Liver (tissue), 3 donors: ENCODE data around the gene PDLIM5.

Source experiments
- ATF3 ChIP-seq: IDR thresholded peaks from 2 replicates; pipeline ENCODE4 v1.6.1; 2016; ENCODE audit warnings: antibody characterized with exemption
- CTCF ChIP-seq: fragments of 150-350 bp; IDR thresholded peaks from 2 replicates; pipeline ENCODE4 v1.5.1; 2017; ENCODE audit warnings: improper control_type of control experiment, low read depth, low read length; ENCODE audit not compliant: missing input control
- EGR1 ChIP-seq, 2 donors: IDR thresholded peaks; 2 replicates each; pipeline ENCODE4 v1.6.1; 2016 to 2018; ENCODE audit warnings: antibody characterized with exemption in 2 of 2, low read depth in 2 of 2
- FOXA2 ChIP-seq: IDR thresholded peaks from 2 replicates; pipeline ENCODE4 v1.6.1; 2016; ENCODE audit warnings: antibody characterized with exemption
- JUND ChIP-seq, 2 donors: IDR thresholded peaks; 2 replicates each; pipeline ENCODE4 v1.6.1; 2016; ENCODE audit warnings: antibody characterized with exemption in 2 of 2
- MAX ChIP-seq: IDR thresholded peaks from 2 replicates; pipeline ENCODE4 v1.6.1; 2016; ENCODE audit warnings: antibody characterized with exemption
- RAD21 ChIP-seq, 2 donors: IDR thresholded peaks; 2 replicates each; pipeline ENCODE4 v1.6.1; 2016; ENCODE audit warnings: antibody characterized with exemption in 2 of 2, mild to moderate bottlenecking in 2 of 2
- RXRA ChIP-seq, 2 donors: IDR thresholded peaks; 2 replicates each; pipeline ENCODE4 v1.6.1; 2017 to 2018; ENCODE audit warnings: antibody characterized with exemption in 2 of 2, mild to moderate bottlenecking in 1 of 2
- SP1 ChIP-seq: IDR thresholded peaks from 2 replicates; pipeline ENCODE4 v1.6.1; 2018; ENCODE audit warnings: antibody characterized with exemption, mild to moderate bottlenecking
- TAF1 ChIP-seq: conservative IDR thresholded peaks from 2 replicates; pipeline ENCODE4 v1.6.1; 2016; ENCODE audit warnings: antibody characterized with exemption, mild to moderate bottlenecking
- YY1 ChIP-seq: IDR thresholded peaks from 2 replicates; pipeline ENCODE4 v1.6.1; 2016; ENCODE audit warnings: antibody characterized with exemption, mild to moderate bottlenecking
- donor health status: healthy.
- donor health status: healthy.

DNA sequence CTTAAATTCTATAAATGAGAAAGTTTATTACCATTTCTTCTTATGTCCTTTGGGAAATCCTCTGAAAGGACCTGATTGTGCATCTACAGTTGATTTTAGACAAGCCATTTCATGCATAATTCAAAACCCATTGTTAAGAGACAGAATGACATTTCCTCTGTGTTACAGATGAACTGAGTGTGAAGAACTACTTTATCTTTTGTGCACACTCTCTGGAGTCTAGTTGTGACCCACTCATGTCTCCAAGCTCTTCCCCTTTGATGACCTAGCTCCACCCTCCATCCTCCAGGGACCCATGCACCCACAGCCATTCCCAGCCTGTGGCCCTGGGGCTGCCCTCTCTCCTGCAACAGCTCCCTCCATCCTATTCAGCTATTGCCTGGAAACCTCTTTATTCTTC, 248.6 kb downstream of the PDLIM5 start:
- TF ChIP-seq CTCF (no peak), EGR1 (IDR thresholded peaks at IDR 0.05; ENCODE audit: low read depth in 2 of 2) (no peak), RAD21 (IDR thresholded peaks at IDR 0.05) (no peak), MAX (no peak), FOXA2 (no peak), ATF3 (no peak), YY1 (no peak), JUND (IDR thresholded peaks at IDR 0.05) (no peak), TAF1 (no peak), SP1 (no peak), RXRA (IDR thresholded peaks at IDR 0.05) (no peak)
